C4-2B (cell line): ENCODE measurements around the gene RASL11B.

Source experiments
- ZFX ChIP-seq: fragments of 450-650 bp; IDR thresholded peaks from 2 replicates; pipeline ENCODE4 v1.6.1; 2017
- TF ChIP-seq, protein P1 (sequence below): fragments of 450-650 bp; conservative IDR thresholded peaks from 2 replicates; pipeline ENCODE4 v1.5.1; 2017; ENCODE audit warnings: mild to moderate bottlenecking

DNA sequence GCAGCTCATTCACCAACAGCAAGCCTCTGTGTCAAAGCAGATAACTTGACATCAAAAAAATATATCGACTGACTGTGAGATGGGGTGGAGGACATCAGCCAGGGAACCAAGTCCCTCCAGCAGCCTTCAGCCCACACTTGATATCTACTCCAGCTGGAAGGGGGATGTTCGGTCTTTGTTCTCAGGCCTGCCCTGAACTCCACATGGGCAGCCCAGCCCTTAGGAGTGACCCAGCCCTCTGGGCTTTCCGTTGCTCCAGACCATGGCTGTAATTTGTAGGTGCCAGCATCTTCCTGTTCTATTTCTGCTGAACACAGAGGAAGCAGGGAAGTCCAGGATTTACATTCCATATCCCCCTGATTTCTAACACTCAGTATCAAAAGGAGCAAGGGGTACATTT is 17.4 kb downstream of the RASL11B start:
- TF ChIP-seq, protein P1, sequence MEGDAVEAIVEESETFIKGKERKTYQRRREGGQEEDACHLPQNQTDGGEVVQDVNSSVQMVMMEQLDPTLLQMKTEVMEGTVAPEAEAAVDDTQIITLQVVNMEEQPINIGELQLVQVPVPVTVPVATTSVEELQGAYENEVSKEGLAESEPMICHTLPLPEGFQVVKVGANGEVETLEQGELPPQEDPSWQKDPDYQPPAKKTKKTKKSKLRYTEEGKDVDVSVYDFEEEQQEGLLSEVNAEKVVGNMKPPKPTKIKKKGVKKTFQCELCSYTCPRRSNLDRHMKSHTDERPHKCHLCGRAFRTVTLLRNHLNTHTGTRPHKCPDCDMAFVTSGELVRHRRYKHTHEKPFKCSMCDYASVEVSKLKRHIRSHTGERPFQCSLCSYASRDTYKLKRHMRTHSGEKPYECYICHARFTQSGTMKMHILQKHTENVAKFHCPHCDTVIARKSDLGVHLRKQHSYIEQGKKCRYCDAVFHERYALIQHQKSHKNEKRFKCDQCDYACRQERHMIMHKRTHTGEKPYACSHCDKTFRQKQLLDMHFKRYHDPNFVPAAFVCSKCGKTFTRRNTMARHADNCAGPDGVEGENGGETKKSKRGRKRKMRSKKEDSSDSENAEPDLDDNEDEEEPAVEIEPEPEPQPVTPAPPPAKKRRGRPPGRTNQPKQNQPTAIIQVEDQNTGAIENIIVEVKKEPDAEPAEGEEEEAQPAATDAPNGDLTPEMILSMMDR, result no peak
- TF ChIP-seq ZFX, result no peak
